Stimulated activated CD8-positive, alpha-beta memory T cell treated with anti-CD3 and anti-CD28 coated beads, Interleukin-4, amount 100 ng/mL, for 48 hours (primary cell): ENCODE measurements around the gene NMRAL1.

Source experiments
- DNase-seq: peaks from one replicate; pipeline ENCODE4 v3.0.0-alpha.2; 2020

The NMRAL1 gene

GRCh38 chr16:4501071-4501478, 26.6 kb upstream of the NMRAL1 start:
- no peak for DNase-seq

- no peak for DNase-seq
Measured at GRCh38 chr16:4500272-4500671, 25.8 kb upstream of the NMRAL1 start.

GRCh38 chr16:4499196-4499555, 24.8 kb upstream of the NMRAL1 start:
- DNase-seq: no peak

GRCh38 chr16:4498546-4499195, 24.2 kb upstream of the NMRAL1 start:
- no peak for DNase-seq

- DNase-seq: no peak
Measured at GRCh38 chr16:4496305-4496704, 21.9 kb upstream of the NMRAL1 start.

- DNase-seq: no peak
Measured at GRCh38 chr16:4495766-4496165, 21.3 kb upstream of the NMRAL1 start.

- DNase-seq: no peak
Measured at GRCh38 chr16:4494746-4495490, 20.5 kb upstream of the NMRAL1 start.

GRCh38 chr16:4491898-4492297, 17.5 kb upstream of the NMRAL1 start:
- no peak for DNase-seq

- no peak for DNase-seq
Measured at GRCh38 chr16:4489030-4489429, 14.6 kb upstream of the NMRAL1 start.

GRCh38 chr16:4488499-4488967, 14.1 kb upstream of the NMRAL1 start:
- DNase-seq: no peak

- DNase-seq: no peak
Measured at GRCh38 chr16:4487955-4488498, 13.6 kb upstream of the NMRAL1 start.

- DNase-seq: no peak
Measured at GRCh38 chr16:4486126-4486893, 11.9 kb upstream of the NMRAL1 start.

GRCh38 chr16:4481963-4482362, 7.5 kb upstream of the NMRAL1 start:
- DNase-seq: no peak

GRCh38 chr16:4481526-4481925, 7.1 kb upstream of the NMRAL1 start:
- DNase-seq: no peak

GRCh38 chr16:4477966-4478365, 3.5 kb upstream of the NMRAL1 start:
- DNase-seq: no peak

- peak; percentile 97 for DNase-seq
Measured at GRCh38 chr16:4475880-4476788, 1.7 kb upstream of the NMRAL1 start, which contains the start of gene HMOX2. Gene HMOX2 (plus strand): TSS chr16:4476398. CDS start chr16:4505525, 29,127 bp downstream.

GRCh38 chr16:4472880-4473279, 1.5 kb downstream of the NMRAL1 start:
- DNase-seq: no peak

GRCh38 chr16:4471869-4472268, 2.6 kb downstream of the NMRAL1 start:
- DNase-seq: no peak

- DNase-seq: no peak
Measured at GRCh38 chr16:4468972-4469371, 5.5 kb downstream of the NMRAL1 start.

- no peak for DNase-seq
Measured at GRCh38 chr16:4467916-4468315, 6.5 kb downstream of the NMRAL1 start.

GRCh38 chr16:4465977-4466779, 8.2 kb downstream of the NMRAL1 start:
- DNase-seq: peak; percentile 71
